ENCODE measurements around the gene PDPK1. TPM values are rescaled to one million over a fixed set of nuclear protein-coding genes. Genes with fewer than 3 reads are reported as not detected.

Gene PDPK1
- total and polyA plus RNA-seq, 7 donors = 12.9 to 44.5 (median 32.6) TPM

GRCh38 chr16:2518823-2519710 lies 18.8 kb upstream of the PDPK1 start:
- peak in 1 of 4 donors; percentile 4 for ATAC-seq
- DNase-seq = peak; percentile 24 to 65
- WGBS, 3 donors = 72 to 82% (median 74%) methylated on average over 39 of the region's 39 CpGs
- Histone ChIP-seq H3K36me3 (ENCODE audit: insufficient read depth in 1 of 2, low read depth in 1 of 2) (peaks cover 0 to 28% of the 10 kb centered on the region in 2 donors), H3K4me1 (peaks cover 60% of the 10 kb centered on the region), H3K27ac (peak overlapping the region; percentile 95), H3K9me3 (no peaks in the 10 kb centered on the region), H3K27me3 (ENCODE audit: insufficient read depth in 3 of 3, low read length in 2 of 3) (no peaks in the 10 kb centered on the region), H3K4me3 (peak overlapping the region; percentile 73)
- no peak for TF ChIP-seq CTCF (IDR thresholded peaks at IDR 0.05)
- intact Hi-C loops (cut with DNase I) = no loop called here

DNA sequence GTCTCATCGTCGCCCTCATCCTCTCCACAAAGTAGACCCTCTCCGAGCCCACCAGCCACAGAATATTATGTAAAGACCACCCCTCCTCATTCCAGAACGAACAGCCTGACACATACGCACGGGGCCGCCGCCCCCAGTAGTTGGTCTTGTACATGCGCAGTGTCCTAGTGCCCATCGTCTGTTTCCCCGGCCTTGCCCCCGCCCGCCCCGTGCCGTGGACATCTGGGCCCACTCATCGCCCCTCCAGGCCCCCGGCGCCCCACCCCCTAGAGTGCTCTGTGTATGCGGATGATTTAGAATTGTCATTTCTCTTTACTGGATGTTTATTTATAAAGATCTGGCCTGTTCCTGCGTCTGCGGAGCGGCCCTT lies 18.1 kb upstream of the PDPK1 start:
- Histone ChIP-seq H3K27ac (peak overlapping the region; percentile 95), H3K9me3 (no peaks in the 10 kb centered on the region), H3K4me3 (peak overlapping the region; percentile 73), H3K4me1 (peaks cover 60% of the 10 kb centered on the region), H3K36me3 (ENCODE audit: insufficient read depth in 1 of 2, low read depth in 1 of 2) (peaks cover 0 to 35% of the 10 kb centered on the region in 2 donors), H3K27me3 (ENCODE audit: insufficient read depth in 3 of 3, low read length in 2 of 3) (no peaks in the 10 kb centered on the region)
- WGBS, 3 donors = 39 to 46% (median 43%) methylated on average over 22 of the region's 22 CpGs
- intact Hi-C loops (cut with DNase I) = no loop called here
- peak in 1 of 2 donors; percentile 63 for DNase-seq
- TF ChIP-seq CTCF (IDR thresholded peaks at IDR 0.05) = no peak
- peak in 3 of 4 donors; percentile 2 to 12 (median 4) for ATAC-seq

GRCh38 chr16:2520097-2520783 lies 17.6 kb upstream of the PDPK1 start, which contains the start of gene AMDHD2:
Gene AMDHD2, plus strand, starts transcription at chr16:2520371. Its CDS starts 88 bp downstream, at chr16:2520459.
- H3K4me3 ChIP-seq = peak within 1 kb of the TSS; percentile 73
- peaks cover 0 to 38% of the 10 kb centered on the region in 2 donors for H3K36me3 ChIP-seq (ENCODE audit: insufficient read depth in 1 of 2, low read depth in 1 of 2)
- H3K27me3 ChIP-seq (ENCODE audit: insufficient read depth in 3 of 3, low read length in 2 of 3) = no peaks in the 10 kb centered on the region
- intact Hi-C loops (cut with DNase I) = no loop called here
- peak within 1 kb of the TSS; percentile 95 for H3K27ac ChIP-seq
- DNase-seq (peak; percentile 93 to 95), ATAC-seq (peak; percentile 63 to 83 (median 80))
- no peaks in the 10 kb centered on the region for H3K9me3 ChIP-seq
- WGBS, 3 donors = 0 to 1% (median 0%) methylated on average over 47 to 83 of the region's 83 CpGs
- H3K4me1 ChIP-seq = peaks cover 55% of the 10 kb centered on the region
- no peak for TF ChIP-seq CTCF (IDR thresholded peaks at IDR 0.05)

DNA sequence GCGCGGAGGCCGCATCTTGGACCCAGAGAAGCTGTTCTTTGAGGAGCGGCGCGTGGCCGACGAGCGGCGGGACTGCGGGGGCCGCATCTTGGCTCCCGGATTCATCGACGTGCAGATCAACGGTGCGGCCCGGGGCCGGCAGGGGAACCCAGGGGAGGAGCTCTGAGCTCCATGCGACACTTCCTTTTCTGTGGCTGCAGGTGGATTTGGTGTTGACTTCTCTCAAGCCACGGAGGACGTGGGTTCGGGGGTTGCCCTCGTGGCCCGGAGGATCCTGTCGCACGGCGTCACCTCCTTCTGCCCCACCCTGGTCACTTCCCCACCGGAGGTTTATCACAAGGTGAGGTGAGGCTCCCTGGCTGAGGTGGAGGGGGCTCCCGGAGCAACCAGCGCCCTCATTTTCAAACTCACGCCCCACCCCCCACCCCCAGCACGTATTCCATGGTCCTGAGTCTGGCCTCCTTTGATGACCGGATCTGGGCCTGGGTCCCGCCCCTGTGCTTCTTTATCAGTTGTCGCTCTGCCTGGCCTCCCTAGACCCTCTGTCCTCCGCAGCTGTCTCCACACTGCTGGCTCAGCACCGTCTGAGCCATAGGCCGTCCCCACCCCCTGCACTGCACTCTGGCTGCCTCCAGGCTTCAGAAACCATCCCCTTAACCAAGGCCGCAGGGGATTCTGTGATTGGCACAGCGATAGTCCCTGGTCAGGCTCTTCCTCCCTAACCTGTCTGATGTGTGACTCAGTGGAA lies 16.9 kb upstream of the PDPK1 start:
- Histone ChIP-seq H3K36me3 (ENCODE audit: insufficient read depth in 1 of 2, low read depth in 1 of 2) (peaks cover 0 to 46% of the 10 kb centered on the region in 2 donors), H3K27me3 (ENCODE audit: insufficient read depth in 3 of 3, low read length in 2 of 3) (no peaks in the 10 kb centered on the region), H3K9me3 (no peaks in the 10 kb centered on the region), H3K27ac (peak overlapping the region; percentile 95), H3K4me1 (peaks cover 48% of the 10 kb centered on the region), H3K4me3 (peak overlapping the region; percentile 73)
- no peak for ATAC-seq
- intact Hi-C loops (cut with DNase I) = no loop called here
- whole genome bisulfite sequencing, 3 donors = 22 to 28% (median 24%) methylated on average over 39 to 41 of the region's 41 CpGs
- DNase-seq = peak; percentile 37 to 67
- no peak for TF ChIP-seq CTCF (IDR thresholded peaks at IDR 0.05)

Measured in psoas muscle (tissue), 8 donors.